Measurements from ENCODE around the gene N4BP3.

DNA sequence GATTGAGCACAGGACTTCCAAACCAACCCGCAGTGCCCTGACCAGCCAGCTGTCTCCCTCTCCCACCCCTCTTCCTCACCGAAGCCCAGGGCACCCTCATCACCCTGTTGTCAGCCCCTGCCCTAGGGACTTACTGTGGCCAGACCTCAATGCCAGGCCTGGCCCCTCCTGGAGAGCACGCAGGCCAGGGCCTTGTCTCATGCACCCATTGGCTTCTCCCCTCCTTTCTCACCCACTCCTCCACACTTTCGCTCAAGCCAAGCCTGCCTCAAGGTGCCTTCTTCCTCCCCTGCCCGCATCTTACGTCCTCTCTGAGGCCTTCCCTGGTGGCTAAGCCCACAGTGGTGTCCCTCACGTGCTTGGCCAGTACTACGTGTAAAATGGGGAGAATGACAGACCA, 33.3 kb upstream of the N4BP3 start:
- TF ChIP-seq CTCF (conservative IDR thresholded peaks at IDR 0.05; ENCODE audit: low read length) (no peak), EZH2phosphoT487 (IDR thresholded peaks at IDR 0.05; ENCODE audit: borderline replicate concordance, low read depth, low read length) (no peak)
